CD14-positive monocyte (primary cell): ENCODE results near the gene NBEA. TPM values are rescaled to one million over a fixed set of nuclear protein-coding genes. Genes with fewer than 3 reads are reported as not detected.

Source experiments
- DNase-seq, 3 donors: peaks; one replicate each; pipeline ENCODE4 v3.0.0-alpha.2; 2011 to 2022
- H2AFZ ChIP-seq: 2 replicates; pipeline ENCODE4 v1.6.0; 2012; ENCODE audit warnings: mild to moderate bottlenecking, low read depth, low read length, inconsistent platforms; ENCODE audit not compliant: insufficient read depth, poor library complexity, severe bottlenecking
- H3K27ac ChIP-seq, 2 donors: 1 replicate in 1 of 2; 2 replicates in 1 of 2; pipeline ENCODE4 v1.5.1; 2012 to 2013; ENCODE audit warnings: low read length in 2 of 2, control low read depth in 1 of 2, inconsistent platforms in 1 of 2, low read depth in 1 of 2, mild to moderate bottlenecking in 1 of 2
- H3K27me3 ChIP-seq, 2 donors: one replicate each; pipeline versions ENCODE4 v1.6.0 to v1.6.1; 2011 to 2013; ENCODE audit warnings: low read length in 2 of 2; ENCODE audit not compliant: control insufficient read depth in 2 of 2, insufficient read depth in 2 of 2
- H3K36me3 ChIP-seq, 2 donors: replicated peaks in 1 of 2; 1 replicate in 1 of 2; 2 replicates in 1 of 2; pipeline versions ENCODE4 v1.5.1 to v1.6.1; 2012 to 2013; ENCODE audit warnings: low read length in 2 of 2, control low read depth in 1 of 2, inconsistent platforms in 1 of 2, mild to moderate bottlenecking in 1 of 2; ENCODE audit not compliant: insufficient read depth in 2 of 2, control insufficient read depth in 1 of 2
- H3K4me1 ChIP-seq, 2 donors: 1 replicate in 1 of 2; 2 replicates in 1 of 2; pipeline versions ENCODE4 v1.5.1 to v1.6.1; 2012 to 2013; ENCODE audit warnings: low read length in 2 of 2, control low read depth in 1 of 2, inconsistent platforms in 1 of 2, mild to moderate bottlenecking in 1 of 2, moderate library complexity in 1 of 2; ENCODE audit not compliant: insufficient read depth in 2 of 2, control insufficient read depth in 1 of 2
- H3K4me2 ChIP-seq: replicated peaks from 2 replicates; pipeline ENCODE3; 2012; ENCODE audit warnings: low read length, moderate library complexity, mild to moderate bottlenecking; ENCODE audit not compliant: poor library complexity, severe bottlenecking; ENCODE audit errors: extremely low read depth
- H3K4me3 ChIP-seq, 3 experiments: fragments of 200-600 bp in 1 of 3; sonication (generic) in 1 of 3; replicated peaks in 1 of 3; 1 replicate in 2 of 3; 2 replicates in 1 of 3; pipeline ENCODE4 v1.5.1; 2011 to 2013; ENCODE audit warnings: low read length in 3 of 3, mild to moderate bottlenecking in 3 of 3, control low read depth in 2 of 3, low read depth in 2 of 3, inconsistent platforms in 1 of 3, moderate library complexity in 1 of 3
- H3K79me2 ChIP-seq: 2 replicates; pipeline ENCODE4 v1.6.0; 2012; ENCODE audit warnings: mild to moderate bottlenecking, control low read depth, inconsistent platforms, low read length, moderate library complexity; ENCODE audit not compliant: insufficient read depth
- H3K9ac ChIP-seq: 2 replicates; pipeline ENCODE4 v1.6.0; 2017; ENCODE audit warnings: low read length, mild to moderate bottlenecking; ENCODE audit not compliant: insufficient read depth, poor library complexity, severe bottlenecking
- H3K9me3 ChIP-seq, 2 donors: replicated peaks in 1 of 2; 1 replicate in 1 of 2; 2 replicates in 1 of 2; pipeline versions ENCODE4 v1.5.1 to v1.6.1; 2012 to 2013; ENCODE audit warnings: low read length in 2 of 2, control low read depth in 1 of 2; ENCODE audit not compliant: control insufficient read depth in 1 of 2, insufficient read depth in 1 of 2
- H4K20me1 ChIP-seq: 2 replicates; pipeline ENCODE4 v1.6.0; 2012; ENCODE audit warnings: mild to moderate bottlenecking, low read length, control low read depth, moderate library complexity; ENCODE audit not compliant: insufficient read depth
- H3K27ac Mint-ChIP-seq, 7 donors: one replicate each; pipeline ENCODE4 v1.8.0; 2020; ENCODE audit warnings: mild to moderate bottlenecking in 7 of 7, mixed read lengths in 7 of 7, moderate library complexity in 6 of 7, inconsistent platforms in 2 of 7
- H3K27me3 Mint-ChIP-seq, 3 donors: one replicate each; pipeline ENCODE4 v1.8.0; 2021 to 2022; ENCODE audit warnings: low read depth in 3 of 3, mild to moderate bottlenecking in 3 of 3, mixed read lengths in 3 of 3, moderate library complexity in 3 of 3, inconsistent platforms in 1 of 3
- H3K36me3 Mint-ChIP-seq, 2 donors: one replicate each; pipeline ENCODE4 v1.8.0; 2020; ENCODE audit warnings: mixed read lengths in 2 of 2, inconsistent platforms in 1 of 2, mild to moderate bottlenecking in 1 of 2
- H3K4me1 Mint-ChIP-seq: one replicate; pipeline ENCODE4 v1.8.0; 2020; ENCODE audit warnings: mild to moderate bottlenecking, mixed read lengths
- H3K4me3 Mint-ChIP-seq, 2 donors: one replicate each; pipeline ENCODE4 v1.8.0; 2020; ENCODE audit warnings: mild to moderate bottlenecking in 2 of 2, mixed read lengths in 2 of 2, moderate library complexity in 1 of 2
- H3K9me3 Mint-ChIP-seq, 7 donors: one replicate each; pipeline ENCODE4 v1.8.0; 2020 to 2022; ENCODE audit warnings: mixed read lengths in 7 of 7, mild to moderate bottlenecking in 6 of 7, moderate library complexity in 6 of 7, inconsistent platforms in 2 of 7
- CTCF ChIP-seq: fragments of 200-600 bp; IDR thresholded peaks from one replicate; pipeline ENCODE4 v1.8.0; 2022; ENCODE audit warnings: antibody characterized with exemption, mild to moderate bottlenecking
- WGBS: methylation state at CpG from one replicate; pipeline ENCODE4 v1.1.5; 2013; ENCODE audit warnings: missing lambda C conversion rate; ENCODE audit not compliant: insufficient coverage; 5-methylcytosine and 5-hydroxymethylcytosine counted together
- intact Hi-C, 2 donors: fragments of 100-400 bp; cut with micrococcal nuclease; formaldehyde crosslinking; loops; one replicate each; pipeline versions ENCODE4 v1.15.0 to v1.15.1; 2023
- polyA plus RNA-seq, 3 donors: library from polyadenylated mRNA; depleted of rRNA in 1 of 3; unstranded in 2 of 3; stranded (reverse) in 1 of 3; fragments of 300-500 nt in 2 of 3; fragments of >200 nt in 1 of 3; fragmentation: Illumina TruSeq in 2 of 3; gene quantifications; 1 replicate in 2 of 3; 2 replicates in 1 of 3; pipeline ENCODE4 v1.2.3, GENCODE V29; 2012 to 2021

Gene NBEA
- polyA plus RNA-seq, 3 donors, result 0.03 to 0.23 (median 0.08) TPM

GRCh38 chr13:35475960-35476943, 534.2 kb downstream of the NBEA start, which contains the start of gene MAB21L1:
Gene MAB21L1, minus strand, starts transcription at chr13:35476689. Its CDS starts 551 bp downstream, at chr13:35476138.
- peak in 1 of 3 donors; percentile 30 for DNase-seq
- H3K27me3 ChIP-seq, result peaks cover 82 to 99% of the 10 kb centered on the region in 2 donors

More at GRCh38 chr13:35475960-35476943, 534.2 kb downstream of the NBEA start, which contains the start of gene MAB21L1:
- TF ChIP-seq CTCF, result no peak
- Mint-ChIP-seq H3K4me3 (peak within 1 kb of the TSS; percentile 82 to 96), H3K27ac (peak within 1 kb of the TSS in 4 of 7 donors; percentile 7 to 88 (median 38)), H3K4me1 (peaks cover 32% of the 10 kb centered on the region), H3K9me3 (peaks cover 0 to 34% (median 24%) of the 10 kb centered on the region in 7 donors), H3K27me3 (peaks cover 89 to 94% (median 89%) of the 10 kb centered on the region in 3 donors), H3K36me3 (peaks cover 4 to 15% of the 10 kb centered on the region in 2 donors)
- Histone ChIP-seq H3K9ac (peak within 1 kb of the TSS; percentile 22), H3K9me3 (peaks cover 0 to 29% of the 10 kb centered on the region in 2 donors), H3K4me1 (peaks cover 20 to 21% of the 10 kb centered on the region in 2 donors), H3K36me3 (no peaks in the 10 kb centered on the region), H3K79me2 (no peaks in the 10 kb centered on the region), H4K20me1 (no peaks in the 10 kb centered on the region), H3K27ac (no peak within 1 kb of the TSS), H3K4me2 (peak within 1 kb of the TSS; percentile 77), H2AFZ (peak within 1 kb of the TSS; percentile 52), H3K4me3 (peak within 1 kb of the TSS; percentile 29 to 68 (median 40))
- WGBS, result 5% methylated on average over 20 of the region's 35 CpGs
- intact Hi-C loops, result no loop called here
